Measurements from ENCODE around the gene RELA. TPM values are rescaled to one million over a fixed set of nuclear protein-coding genes. Genes with fewer than 3 reads are reported as not detected.

The RELA gene
- total and polyA plus RNA-seq, 2 experiments from 2014 or later = 18.5 to 22.8 TPM

- Histone ChIP-seq H3K79me2 (replicated peaks; ENCODE audit: insufficient read depth) (no peaks in the 10 kb centered on the region), H3F3A (replicated peaks; ENCODE audit: low read depth) (peaks cover 18% of the 10 kb centered on the region), H3K4me3 (no peak overlapping the region), H3K9me2 (ENCODE audit: insufficient read depth) (no peaks in the 10 kb centered on the region), H4K20me1 (replicated peaks; ENCODE audit: insufficient read depth) (peaks cover 2% of the 10 kb centered on the region; the same call in 1 of the 2 replicates), H3K4me1 (ENCODE audit: insufficient read depth) (peaks cover 21% of the 10 kb centered on the region), H3K27me3 (ENCODE audit: insufficient read depth) (no peaks in the 10 kb centered on the region), H2AFZ (no peak overlapping the region), H3K27ac (ENCODE audit: low read depth) (no peak overlapping the region), H3K36me3 (ENCODE audit: insufficient read depth) (peaks cover 6% of the 10 kb centered on the region; the same call in 1 of the 2 replicates), H3K4me2 (no peak overlapping the region; the same call in 1 of the 2 replicates)
- Mint-ChIP-seq H3K27ac (no peak overlapping the region), H3K36me3 (ENCODE audit: low read depth) (peaks cover 23% of the 10 kb centered on the region), H3K9me3 (no peaks in the 10 kb centered on the region), H3K4me1 (peaks cover 22% of the 10 kb centered on the region), H3K4me3 (peak overlapping the region; percentile 71; the same call in 2 of the 3 replicates), H3K27me3 (ENCODE audit: insufficient read depth, low read depth, poor library complexity) (peaks cover 15% of the 10 kb centered on the region)
- DNase-seq (ENCODE audit: low spot score) = no peak
- no peak for TF ChIP-seq STAT1 (IDR thresholded peaks at IDR 0.05; ENCODE audit: unreplicated experiment)
- no peak for TF ChIP-seq ZNF114 (CRISPR knock-in tag; IDR thresholded peaks at IDR 0.05)
- TF ChIP-seq NANOG (IDR thresholded peaks at IDR 0.05; ENCODE audit: borderline replicate concordance) = no peak
- TF ChIP-seq POLR2AphosphoS5 (IDR thresholded peaks at IDR 0.05; ENCODE audit: low read depth) = no peak
- TF ChIP-seq, protein P1, sequence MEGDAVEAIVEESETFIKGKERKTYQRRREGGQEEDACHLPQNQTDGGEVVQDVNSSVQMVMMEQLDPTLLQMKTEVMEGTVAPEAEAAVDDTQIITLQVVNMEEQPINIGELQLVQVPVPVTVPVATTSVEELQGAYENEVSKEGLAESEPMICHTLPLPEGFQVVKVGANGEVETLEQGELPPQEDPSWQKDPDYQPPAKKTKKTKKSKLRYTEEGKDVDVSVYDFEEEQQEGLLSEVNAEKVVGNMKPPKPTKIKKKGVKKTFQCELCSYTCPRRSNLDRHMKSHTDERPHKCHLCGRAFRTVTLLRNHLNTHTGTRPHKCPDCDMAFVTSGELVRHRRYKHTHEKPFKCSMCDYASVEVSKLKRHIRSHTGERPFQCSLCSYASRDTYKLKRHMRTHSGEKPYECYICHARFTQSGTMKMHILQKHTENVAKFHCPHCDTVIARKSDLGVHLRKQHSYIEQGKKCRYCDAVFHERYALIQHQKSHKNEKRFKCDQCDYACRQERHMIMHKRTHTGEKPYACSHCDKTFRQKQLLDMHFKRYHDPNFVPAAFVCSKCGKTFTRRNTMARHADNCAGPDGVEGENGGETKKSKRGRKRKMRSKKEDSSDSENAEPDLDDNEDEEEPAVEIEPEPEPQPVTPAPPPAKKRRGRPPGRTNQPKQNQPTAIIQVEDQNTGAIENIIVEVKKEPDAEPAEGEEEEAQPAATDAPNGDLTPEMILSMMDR (conservative IDR thresholded peaks at IDR 0.05; ENCODE audit: low read depth in 2 of 2) = no peak
- no peak for TF ChIP-seq ZNF331 (CRISPR knock-in tag; IDR thresholded peaks at IDR 0.05; ENCODE audit: low read depth)
- TF ChIP-seq EZH2 (IDR thresholded peaks at IDR 0.05; ENCODE audit: low read depth, unreplicated experiment) = no peak
- TF ChIP-seq EZH2phosphoT487 (IDR thresholded peaks at IDR 0.05; ENCODE audit: unreplicated experiment) = no peak
- TF ChIP-seq CREB1 (CRISPR knock-in tag; IDR thresholded peaks at IDR 0.05; ENCODE audit: low read depth) = no peak
- TF ChIP-seq, protein P2, sequence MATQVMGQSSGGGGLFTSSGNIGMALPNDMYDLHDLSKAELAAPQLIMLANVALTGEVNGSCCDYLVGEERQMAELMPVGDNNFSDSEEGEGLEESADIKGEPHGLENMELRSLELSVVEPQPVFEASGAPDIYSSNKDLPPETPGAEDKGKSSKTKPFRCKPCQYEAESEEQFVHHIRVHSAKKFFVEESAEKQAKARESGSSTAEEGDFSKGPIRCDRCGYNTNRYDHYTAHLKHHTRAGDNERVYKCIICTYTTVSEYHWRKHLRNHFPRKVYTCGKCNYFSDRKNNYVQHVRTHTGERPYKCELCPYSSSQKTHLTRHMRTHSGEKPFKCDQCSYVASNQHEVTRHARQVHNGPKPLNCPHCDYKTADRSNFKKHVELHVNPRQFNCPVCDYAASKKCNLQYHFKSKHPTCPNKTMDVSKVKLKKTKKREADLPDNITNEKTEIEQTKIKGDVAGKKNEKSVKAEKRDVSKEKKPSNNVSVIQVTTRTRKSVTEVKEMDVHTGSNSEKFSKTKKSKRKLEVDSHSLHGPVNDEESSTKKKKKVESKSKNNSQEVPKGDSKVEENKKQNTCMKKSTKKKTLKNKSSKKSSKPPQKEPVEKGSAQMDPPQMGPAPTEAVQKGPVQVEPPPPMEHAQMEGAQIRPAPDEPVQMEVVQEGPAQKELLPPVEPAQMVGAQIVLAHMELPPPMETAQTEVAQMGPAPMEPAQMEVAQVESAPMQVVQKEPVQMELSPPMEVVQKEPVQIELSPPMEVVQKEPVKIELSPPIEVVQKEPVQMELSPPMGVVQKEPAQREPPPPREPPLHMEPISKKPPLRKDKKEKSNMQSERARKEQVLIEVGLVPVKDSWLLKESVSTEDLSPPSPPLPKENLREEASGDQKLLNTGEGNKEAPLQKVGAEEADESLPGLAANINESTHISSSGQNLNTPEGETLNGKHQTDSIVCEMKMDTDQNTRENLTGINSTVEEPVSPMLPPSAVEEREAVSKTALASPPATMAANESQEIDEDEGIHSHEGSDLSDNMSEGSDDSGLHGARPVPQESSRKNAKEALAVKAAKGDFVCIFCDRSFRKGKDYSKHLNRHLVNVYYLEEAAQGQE (IDR thresholded peaks at IDR 0.05; ENCODE audit: unreplicated experiment) = no peak
- TF ChIP-seq, protein P3, sequence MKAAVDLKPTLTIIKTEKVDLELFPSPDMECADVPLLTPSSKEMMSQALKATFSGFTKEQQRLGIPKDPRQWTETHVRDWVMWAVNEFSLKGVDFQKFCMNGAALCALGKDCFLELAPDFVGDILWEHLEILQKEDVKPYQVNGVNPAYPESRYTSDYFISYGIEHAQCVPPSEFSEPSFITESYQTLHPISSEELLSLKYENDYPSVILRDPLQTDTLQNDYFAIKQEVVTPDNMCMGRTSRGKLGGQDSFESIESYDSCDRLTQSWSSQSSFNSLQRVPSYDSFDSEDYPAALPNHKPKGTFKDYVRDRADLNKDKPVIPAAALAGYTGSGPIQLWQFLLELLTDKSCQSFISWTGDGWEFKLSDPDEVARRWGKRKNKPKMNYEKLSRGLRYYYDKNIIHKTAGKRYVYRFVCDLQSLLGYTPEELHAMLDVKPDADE (IDR thresholded peaks at IDR 0.05) = no peak
- no peak for TF ChIP-seq ZNF462 (CRISPR knock-in tag; IDR thresholded peaks at IDR 0.05)
- no peak for ATAC-seq
Measured at GRCh38 chr11:65651339-65651588, 11.5 kb downstream of the RELA start.
